Tibial nerve (tissue), 4 donors: ENCODE data around the gene CTNND1. TPM values are rescaled to one million over a fixed set of nuclear protein-coding genes. Genes with fewer than 3 reads are reported as not detected.
"Not testable (repeated sequence)": the region's sequence is repeated elsewhere in the genome, so short reads cannot be mapped to it uniquely, and the experiment has no call there.

Experiments
- DNase-seq, 2 donors: peaks; one replicate each; pipeline ENCODE4 v3.0.0-alpha.2; 2019; ENCODE audit warnings: low spot score in 2 of 2
- H3K27ac ChIP-seq, 4 donors: fragments of 200-600 bp; sonication (generic) in 3 of 4; one replicate each; pipeline ENCODE4 v1.5.1; 2017 to 2019; ENCODE audit warnings: mild to moderate bottlenecking in 1 of 4
- H3K27me3 ChIP-seq, 2 donors: fragments of 200-600 bp; sonication (generic) in 1 of 2; one replicate each; pipeline versions ENCODE4 v1.5.1 to v1.6.0; 2017 to 2019
- H3K36me3 ChIP-seq, 3 donors: fragments of 200-600 bp; sonication (generic); one replicate each; pipeline ENCODE4 v1.5.1; 2018 to 2019
- H3K4me1 ChIP-seq, 4 donors: fragments of 200-600 bp; sonication (generic) in 3 of 4; one replicate each; pipeline ENCODE4 v1.5.1; 2017 to 2019
- H3K4me3 ChIP-seq, 4 donors: fragments of 200-600 bp; sonication (generic) in 3 of 4; one replicate each; pipeline ENCODE4 v1.5.1; 2017 to 2019; ENCODE audit warnings: mild to moderate bottlenecking in 1 of 4, moderate library complexity in 1 of 4
- H3K9me3 ChIP-seq, 4 donors: fragments of 200-600 bp; sonication (generic) in 3 of 4; one replicate each; pipeline ENCODE4 v1.5.1; 2017 to 2019
- CTCF ChIP-seq, 5 experiments: fragments of 200-600 bp in 3 of 5; fragments of 450-650 bp in 2 of 5; sonication (generic) in 3 of 5; IDR thresholded peaks; one replicate each; pipeline ENCODE4 v1.5.1; 2016 to 2019; ENCODE audit warnings: antibody characterized with exemption in 5 of 5, mild to moderate bottlenecking in 3 of 5, moderate library complexity in 2 of 5
- EP300 ChIP-seq, 2 donors: sonication (generic); formaldehyde crosslinking; IDR thresholded peaks; one replicate each; pipeline ENCODE4 v1.6.1; 2017; ENCODE audit warnings: antibody characterized with exemption in 2 of 2, mild to moderate bottlenecking in 1 of 2
- POLR2A ChIP-seq, 2 donors: fragments of 450-650 bp; IDR thresholded peaks; one replicate each; pipeline ENCODE4 v1.6.1; 2017; ENCODE audit warnings: antibody characterized with exemption in 2 of 2, mild to moderate bottlenecking in 2 of 2, moderate library complexity in 2 of 2
- WGBS, 2 donors: methylation state at CpG; one replicate each; pipeline ENCODE4 v1.1.5; 2018; 5-methylcytosine and 5-hydroxymethylcytosine counted together
- total RNA-seq, 4 donors: library from RNA; depleted of rRNA; stranded (reverse); fragments of >200 nt; gene quantifications; one replicate each; pipeline ENCODE4 v1.1.0, GENCODE V29; 2016

The CTNND1 gene
- total RNA-seq, 4 donors from 2014 or later = 104 to 128 (median 124) TPM

- Histone ChIP-seq H3K9me3 (no peaks in the 10 kb centered on the region), H3K4me1 (no peaks in the 10 kb centered on the region), H3K27ac (no peak overlapping the region), H3K27me3 (no peaks in the 10 kb centered on the region), H3K4me3 (no peak overlapping the region), H3K36me3 (peaks cover 0 to under 1% (median 0%) of the 10 kb centered on the region in 3 donors)
- WGBS, 2 donors = 93 to 96% methylated on average over 1 of the region's 1 CpG
- no peak for DNase-seq
- TF ChIP-seq CTCF (IDR thresholded peaks at IDR 0.05) (no peak), EP300 (IDR thresholded peaks at IDR 0.05) (no peak)
Measured at GRCh38 chr11:57823859-57824258, 62.3 kb downstream of the CTNND1 start.

- TF ChIP-seq POLR2A (IDR thresholded peaks at IDR 0.05) (no peak), CTCF (IDR thresholded peaks at IDR 0.05) (no peak), EP300 (IDR thresholded peaks at IDR 0.05) (no peak)
- WGBS, 2 donors = 92 to 93% methylated on average over 1 of the region's 1 CpG
Measured at GRCh38 chr11:57834852-57835251, 73.2 kb downstream of the CTNND1 start.

GRCh38 chr11:57838609-57839008, 77.0 kb downstream of the CTNND1 start:
- not testable (repeated sequence) for H3K4me1 ChIP-seq, H3K9me3 ChIP-seq, H3K36me3 ChIP-seq, DNase-seq, H3K4me3 ChIP-seq, H3K27ac ChIP-seq, H3K27me3 ChIP-seq
- 97 to 99% methylated on average over 3 of the region's 3 CpGs for WGBS, 2 donors

More at GRCh38 chr11:57834852-57835251, 73.2 kb downstream of the CTNND1 start:
- Histone ChIP-seq H3K27ac (no peak overlapping the region), H3K4me1 (no peaks in the 10 kb centered on the region), H3K4me3 (no peak overlapping the region), H3K27me3 (peaks cover 0 to 5% of the 10 kb centered on the region in 2 donors), H3K9me3 (no peaks in the 10 kb centered on the region), H3K36me3 (no peaks in the 10 kb centered on the region)
- no peak for DNase-seq

- TF ChIP-seq CTCF (IDR thresholded peaks at IDR 0.05) (no peak), POLR2A (IDR thresholded peaks at IDR 0.05) (no peak), EP300 (IDR thresholded peaks at IDR 0.05) (no peak)
- no peaks in the 10 kb centered on the region for H3K27me3 ChIP-seq
- no peak overlapping the region for H3K4me3 ChIP-seq
- no peaks in the 10 kb centered on the region for H3K36me3 ChIP-seq
- no peaks in the 10 kb centered on the region for H3K4me1 ChIP-seq
- no peak for DNase-seq
- H3K9me3 ChIP-seq = peaks cover 0 to 8% (median 0%) of the 10 kb centered on the region in 4 donors
- WGBS, 2 donors = 50 to 55% methylated on average over 1 of the region's 1 CpG
- H3K27ac ChIP-seq = no peak overlapping the region
Measured at GRCh38 chr11:57842873-57843272, 81.3 kb downstream of the CTNND1 start.

- no peak overlapping the region for H3K4me3 ChIP-seq
- no peaks in the 10 kb centered on the region for H3K4me1 ChIP-seq
- no peak for DNase-seq
- no peaks in the 10 kb centered on the region for H3K36me3 ChIP-seq
- H3K27me3 ChIP-seq = no peaks in the 10 kb centered on the region
- no peaks in the 10 kb centered on the region for H3K9me3 ChIP-seq
- no peak for TF ChIP-seq EP300 (IDR thresholded peaks at IDR 0.05)
- TF ChIP-seq CTCF (IDR thresholded peaks at IDR 0.05) = no peak
- TF ChIP-seq POLR2A (IDR thresholded peaks at IDR 0.05) = no peak
- no peak overlapping the region for H3K27ac ChIP-seq
Measured at GRCh38 chr11:57867966-57868365, 106.4 kb downstream of the CTNND1 start.

- no peak overlapping the region for H3K4me3 ChIP-seq
- no peaks in the 10 kb centered on the region for H3K27me3 ChIP-seq
- TF ChIP-seq POLR2A (IDR thresholded peaks at IDR 0.05) = no peak
- TF ChIP-seq EP300 (IDR thresholded peaks at IDR 0.05) = no peak
- TF ChIP-seq CTCF (IDR thresholded peaks at IDR 0.05) = no peak
Measured at GRCh38 chr11:57868491-57868890, 106.9 kb downstream of the CTNND1 start.

More at GRCh38 chr11:57868491-57868890, 106.9 kb downstream of the CTNND1 start:
- no peaks in the 10 kb centered on the region for H3K4me1 ChIP-seq
- 69 to 75% methylated on average over 2 of the region's 2 CpGs for WGBS, 2 donors
- no peaks in the 10 kb centered on the region for H3K36me3 ChIP-seq
- no peaks in the 10 kb centered on the region for H3K9me3 ChIP-seq
- no peak for DNase-seq
- H3K27ac ChIP-seq = no peak overlapping the region
